ENCODE data around the gene CAST.

GRCh38 chr5:96771395-96771794, 109.2 kb downstream of the CAST start:
- TF ChIP-seq ZNF175 (tag by site-specific recombination; IDR thresholded peaks at IDR 0.05) = no peak
- TF ChIP-seq CTCF (tag by site-specific recombination; IDR thresholded peaks at IDR 0.05) = no peak
- TF ChIP-seq REST (tag by site-specific recombination; IDR thresholded peaks at IDR 0.05) = no peak
- TF ChIP-seq RBAK (tag by site-specific recombination; IDR thresholded peaks at IDR 0.05) = no peak
- TF ChIP-seq ZIC2 (tag by site-specific recombination; IDR thresholded peaks at IDR 0.05) = no peak
- TF ChIP-seq ZNF292 (tag by site-specific recombination; IDR thresholded peaks at IDR 0.05; ENCODE audit: borderline replicate concordance, low read depth) = no peak
- TF ChIP-seq ZNF362 (tag by site-specific recombination; IDR thresholded peaks at IDR 0.05) = no peak
- no peak for TF ChIP-seq OVOL3 (tag by site-specific recombination; IDR thresholded peaks at IDR 0.05)
- no peak for TF ChIP-seq ZNF280C (tag by site-specific recombination; IDR thresholded peaks at IDR 0.05)
- TF ChIP-seq ZNF76 (tag by site-specific recombination; IDR thresholded peaks at IDR 0.05; ENCODE audit: borderline replicate concordance, low read depth) = no peak
- TF ChIP-seq ZNF518A (tag by site-specific recombination; conservative IDR thresholded peaks at IDR 0.05; ENCODE audit: low read depth) = no peak

Measured in HEK293 (cell line).